Measurements from ENCODE around the gene FSD1L. TPM values are rescaled to one million over a fixed set of nuclear protein-coding genes. Genes with fewer than 3 reads are reported as not detected.

The FSD1L gene
- total and polyA plus RNA-seq, 2 experiments from 2014 or later = 5.2 to 7.1 TPM

Other genes with a start within 250 kb of the FSD1L start
- 74.4 and 75.0 TPM in 2 replicates for gene SLC44A1, start 203.4 kb upstream of the FSD1L start, total RNA-seq (2014; rRNA removed; shearing (Covaris generic))
- 14.9 and 15.0 TPM in 2 replicates for gene SLC44A1, start 203.4 kb upstream of the FSD1L start, polyA plus RNA-seq (2016; fragmentation: Nextera tagmentation; extraction: Ambion mirVana)
- gene FKTN, start 110.1 kb downstream of the FSD1L start, total RNA-seq (2014; rRNA removed; shearing (Covaris generic)) = 9.9 and 32.6 TPM in 2 replicates
- gene FKTN, start 110.1 kb downstream of the FSD1L start, polyA plus RNA-seq (2016; fragmentation: Nextera tagmentation; extraction: Ambion mirVana) = 4.7 and 6.8 TPM in 2 replicates
- gene TAL2, start 214.4 kb downstream of the FSD1L start, total RNA-seq (2014; rRNA removed; shearing (Covaris generic)) = not detected in 2 replicates
- gene TAL2, start 214.4 kb downstream of the FSD1L start, polyA plus RNA-seq (2016; fragmentation: Nextera tagmentation; extraction: Ambion mirVana) = 0.37 and 0.79 TPM in 2 replicates
- gene TMEM38B, start 246.5 kb downstream of the FSD1L start, total RNA-seq (2014; rRNA removed; shearing (Covaris generic)) = 14.7 and 18.1 TPM in 2 replicates
- 8.0 and 9.4 TPM in 2 replicates for gene TMEM38B, start 246.5 kb downstream of the FSD1L start, polyA plus RNA-seq (2016; fragmentation: Nextera tagmentation; extraction: Ambion mirVana)